ENCODE results near the gene ZMAT5. TPM values are rescaled to one million over a fixed set of nuclear protein-coding genes. Genes with fewer than 3 reads are reported as not detected.
A peak's percentile ranks its signal among the peaks of the same experiment; 100 is the strongest.

Gene ZMAT5
- total and polyA plus RNA-seq, 10 of the 15 experiments (the other 5 are each of a cell fraction or from before 2014, with no cell fraction given): 2.3 to 43.0 (median 21.9) TPM

DNA sequence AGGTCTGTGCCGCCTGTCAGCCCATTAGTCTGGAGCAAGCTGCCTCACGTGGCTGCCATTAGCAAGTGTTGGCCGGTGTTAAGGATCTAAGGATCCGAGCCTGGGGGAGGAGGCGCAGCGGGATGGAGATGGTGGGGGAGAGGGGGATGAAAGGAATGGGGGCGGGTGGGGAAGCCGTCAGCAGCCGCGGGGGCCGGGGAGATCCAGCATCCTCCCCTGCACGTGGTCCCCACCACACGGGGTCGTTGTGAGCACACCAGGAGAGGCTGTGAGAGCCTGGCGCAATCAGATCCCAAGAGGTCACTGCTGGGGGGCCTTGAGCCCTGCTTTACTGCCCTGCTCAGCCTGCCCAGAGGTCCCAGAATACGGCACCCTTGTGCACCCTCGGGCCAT lies 39.7 kb downstream of the ZMAT5 start (continued):
- TF ChIP-seq, protein P1, sequence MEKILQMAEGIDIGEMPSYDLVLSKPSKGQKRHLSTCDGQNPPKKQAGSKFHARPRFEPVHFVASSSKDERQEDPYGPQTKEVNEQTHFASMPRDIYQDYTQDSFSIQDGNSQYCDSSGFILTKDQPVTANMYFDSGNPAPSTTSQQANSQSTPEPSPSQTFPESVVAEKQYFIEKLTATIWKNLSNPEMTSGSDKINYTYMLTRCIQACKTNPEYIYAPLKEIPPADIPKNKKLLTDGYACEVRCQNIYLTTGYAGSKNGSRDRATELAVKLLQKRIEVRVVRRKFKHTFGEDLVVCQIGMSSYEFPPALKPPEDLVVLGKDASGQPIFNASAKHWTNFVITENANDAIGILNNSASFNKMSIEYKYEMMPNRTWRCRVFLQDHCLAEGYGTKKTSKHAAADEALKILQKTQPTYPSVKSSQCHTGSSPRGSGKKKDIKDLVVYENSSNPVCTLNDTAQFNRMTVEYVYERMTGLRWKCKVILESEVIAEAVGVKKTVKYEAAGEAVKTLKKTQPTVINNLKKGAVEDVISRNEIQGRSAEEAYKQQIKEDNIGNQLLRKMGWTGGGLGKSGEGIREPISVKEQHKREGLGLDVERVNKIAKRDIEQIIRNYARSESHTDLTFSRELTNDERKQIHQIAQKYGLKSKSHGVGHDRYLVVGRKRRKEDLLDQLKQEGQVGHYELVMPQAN (conservative IDR thresholded peaks at IDR 0.05): no peak
- no peak for TF ChIP-seq FOS (IDR thresholded peaks at IDR 0.05; ENCODE audit: borderline replicate concordance, extremely low read depth, insufficient read length)
- no peak for TF ChIP-seq FOXM1 (IDR thresholded peaks at IDR 0.05; ENCODE audit: low read depth, low read length)
- no peak for TF ChIP-seq ZNF217 (IDR thresholded peaks at IDR 0.05)
- TF ChIP-seq RAD21 (IDR thresholded peaks at IDR 0.05; ENCODE audit: insufficient read depth, low read depth, low read length): peak; percentile 50
- no peak for TF ChIP-seq TARDBP (IDR thresholded peaks at IDR 0.05; ENCODE audit: borderline replicate concordance)
- TF ChIP-seq, protein P2, sequence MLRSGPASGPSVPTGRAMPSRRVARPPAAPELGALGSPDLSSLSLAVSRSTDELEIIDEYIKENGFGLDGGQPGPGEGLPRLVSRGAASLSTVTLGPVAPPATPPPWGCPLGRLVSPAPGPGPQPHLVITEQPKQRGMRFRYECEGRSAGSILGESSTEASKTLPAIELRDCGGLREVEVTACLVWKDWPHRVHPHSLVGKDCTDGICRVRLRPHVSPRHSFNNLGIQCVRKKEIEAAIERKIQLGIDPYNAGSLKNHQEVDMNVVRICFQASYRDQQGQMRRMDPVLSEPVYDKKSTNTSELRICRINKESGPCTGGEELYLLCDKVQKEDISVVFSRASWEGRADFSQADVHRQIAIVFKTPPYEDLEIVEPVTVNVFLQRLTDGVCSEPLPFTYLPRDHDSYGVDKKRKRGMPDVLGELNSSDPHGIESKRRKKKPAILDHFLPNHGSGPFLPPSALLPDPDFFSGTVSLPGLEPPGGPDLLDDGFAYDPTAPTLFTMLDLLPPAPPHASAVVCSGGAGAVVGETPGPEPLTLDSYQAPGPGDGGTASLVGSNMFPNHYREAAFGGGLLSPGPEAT (IDR thresholded peaks at IDR 0.05; ENCODE audit: low read depth): no peak
- TF ChIP-seq CHD4 (IDR thresholded peaks at IDR 0.05): no peak
- TF ChIP-seq SMC3 (IDR thresholded peaks at IDR 0.05; ENCODE audit: borderline replicate concordance, low read length): peak; percentile 44; the same call in 1 of the 2 replicates
- TF ChIP-seq LARP7 (IDR thresholded peaks at IDR 0.05): no peak

Data from GM12878 (cell line).